GM10266 (cell line): ENCODE data around the gene ERC2.

Experiments used
- DNase-seq: peaks from one replicate; pipeline ENCODE4 v3.0.0; 2012; ENCODE audit errors: extremely low spot score
- CTCF ChIP-seq: IDR thresholded peaks from 2 replicates; pipeline ENCODE4 v1.5.1; 2012; ENCODE audit warnings: mild to moderate bottlenecking, low read depth; ENCODE audit not compliant: control insufficient read depth, insufficient read depth; ENCODE audit errors: missing control alignments

Gene ERC2

GRCh38 chr3:55648591-55649318 lies 819.5 kb downstream of the ERC2 start:
- TF ChIP-seq CTCF: no peak
- DNase-seq: no peak

GRCh38 chr3:55647670-55648069 lies 820.6 kb downstream of the ERC2 start:
- no peak for TF ChIP-seq CTCF
- no peak for DNase-seq

GRCh38 chr3:55647063-55647462 lies 821.2 kb downstream of the ERC2 start:
- DNase-seq: no peak
- no peak for TF ChIP-seq CTCF

GRCh38 chr3:55646121-55646520 lies 822.1 kb downstream of the ERC2 start:
- no peak for DNase-seq
- TF ChIP-seq CTCF: no peak

- DNase-seq: no peak
- no peak for TF ChIP-seq CTCF
Observed at GRCh38 chr3:55645422-55645821, 822.8 kb downstream of the ERC2 start.

- no peak for TF ChIP-seq CTCF
- no peak for DNase-seq
Observed at GRCh38 chr3:55643283-55643682, 825.0 kb downstream of the ERC2 start.

GRCh38 chr3:55641964-55642363 lies 826.3 kb downstream of the ERC2 start:
- no peak for DNase-seq
- TF ChIP-seq CTCF: no peak
